SHP77 treated with DMSO at 0.1 percent for 48 hours (cell line): ENCODE results near the gene NSD1.
"Not testable (repeated sequence)": the region's sequence is repeated elsewhere in the genome, so short reads cannot be mapped to it uniquely, and the experiment has no call there.

ENCODE experiments used
- DNase-seq: peaks from one replicate; lab custom pipeline; 2025; lab: John Stamatoyannopoulos, UW

The NSD1 gene

DNA sequence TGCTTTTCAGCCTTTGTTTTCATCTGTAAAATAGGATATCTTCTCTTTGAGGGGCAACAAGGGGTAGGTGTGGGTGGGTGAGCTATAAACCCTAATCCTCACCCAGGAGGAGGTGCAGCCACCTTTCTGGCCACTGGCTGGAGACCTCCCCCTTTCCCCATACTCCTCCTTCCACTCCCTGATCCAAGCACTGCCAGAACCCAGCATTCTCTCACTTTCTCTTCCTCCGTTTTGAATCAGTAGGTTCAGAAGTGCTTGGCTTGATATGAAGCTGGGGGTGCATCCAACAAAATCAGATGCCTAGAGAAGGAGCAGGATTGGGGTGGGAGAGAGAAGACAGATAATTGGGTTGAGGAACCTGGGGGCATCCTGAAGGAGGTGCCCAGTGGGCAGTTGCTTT lies 6.8 kb upstream of the NSD1 start:
- DNase-seq: no peak

GRCh38 chr5:177128551-177128981 lies 5.0 kb upstream of the NSD1 start:
- no peak for DNase-seq

DNA sequence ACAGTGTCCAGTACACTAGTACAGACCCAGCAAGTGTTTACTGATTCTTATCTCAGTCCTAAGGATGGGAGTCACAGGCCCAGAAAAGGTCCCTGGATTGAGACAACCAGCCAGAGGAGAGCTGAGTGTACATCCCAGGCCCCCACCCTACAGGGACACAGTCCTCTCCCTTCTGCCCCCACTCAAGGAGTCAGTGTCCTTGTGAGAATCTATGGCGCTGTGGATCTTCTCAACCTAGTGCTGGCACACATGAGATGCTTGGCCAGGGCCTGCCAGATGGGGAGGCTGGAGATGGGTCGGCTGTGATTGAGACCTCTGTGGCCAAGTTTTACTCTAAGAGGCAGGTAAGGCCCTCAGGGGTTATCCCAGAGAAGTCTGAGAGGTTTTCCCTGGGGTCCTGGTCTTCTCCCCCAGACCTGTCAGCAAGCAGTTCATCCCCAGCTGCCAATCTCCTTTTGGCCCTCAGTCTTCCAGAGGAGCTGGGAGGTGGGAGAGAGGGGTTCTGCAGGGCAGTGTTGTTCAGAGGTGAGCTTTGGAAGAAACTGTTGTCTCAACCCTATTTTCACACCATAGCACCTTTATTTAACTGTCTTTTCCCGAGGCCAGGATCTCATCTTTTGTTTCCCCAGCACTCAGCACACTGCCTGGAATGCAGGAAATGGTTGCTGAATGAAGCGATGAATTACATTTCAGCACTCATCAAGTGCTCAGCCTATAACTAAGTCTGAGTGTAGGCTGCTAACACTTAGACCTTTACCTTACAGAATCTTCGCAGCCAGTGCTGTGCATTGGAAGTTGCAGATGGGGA lies 3.2 kb upstream of the NSD1 start:
- no peak for DNase-seq

DNA sequence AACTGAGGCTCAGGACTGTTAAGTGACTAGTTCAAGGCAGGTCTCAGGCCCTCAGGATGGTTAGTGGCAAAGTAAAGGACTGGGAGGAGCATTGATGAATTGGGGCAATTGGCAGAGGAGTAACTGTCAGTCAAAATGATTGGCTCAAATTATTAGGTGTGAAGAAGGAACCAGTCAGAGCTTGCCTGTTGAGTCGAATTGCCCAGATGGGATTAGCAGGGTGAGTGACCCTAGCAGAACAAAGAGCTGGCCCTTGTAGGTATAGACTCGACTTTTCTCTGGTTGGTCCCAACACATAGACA lies 2.6 kb upstream of the NSD1 start:
- DNase-seq: no peak

- no peak for DNase-seq
Observed at GRCh38 chr5:177131352-177132135, 2.0 kb upstream of the NSD1 start.

DNA sequence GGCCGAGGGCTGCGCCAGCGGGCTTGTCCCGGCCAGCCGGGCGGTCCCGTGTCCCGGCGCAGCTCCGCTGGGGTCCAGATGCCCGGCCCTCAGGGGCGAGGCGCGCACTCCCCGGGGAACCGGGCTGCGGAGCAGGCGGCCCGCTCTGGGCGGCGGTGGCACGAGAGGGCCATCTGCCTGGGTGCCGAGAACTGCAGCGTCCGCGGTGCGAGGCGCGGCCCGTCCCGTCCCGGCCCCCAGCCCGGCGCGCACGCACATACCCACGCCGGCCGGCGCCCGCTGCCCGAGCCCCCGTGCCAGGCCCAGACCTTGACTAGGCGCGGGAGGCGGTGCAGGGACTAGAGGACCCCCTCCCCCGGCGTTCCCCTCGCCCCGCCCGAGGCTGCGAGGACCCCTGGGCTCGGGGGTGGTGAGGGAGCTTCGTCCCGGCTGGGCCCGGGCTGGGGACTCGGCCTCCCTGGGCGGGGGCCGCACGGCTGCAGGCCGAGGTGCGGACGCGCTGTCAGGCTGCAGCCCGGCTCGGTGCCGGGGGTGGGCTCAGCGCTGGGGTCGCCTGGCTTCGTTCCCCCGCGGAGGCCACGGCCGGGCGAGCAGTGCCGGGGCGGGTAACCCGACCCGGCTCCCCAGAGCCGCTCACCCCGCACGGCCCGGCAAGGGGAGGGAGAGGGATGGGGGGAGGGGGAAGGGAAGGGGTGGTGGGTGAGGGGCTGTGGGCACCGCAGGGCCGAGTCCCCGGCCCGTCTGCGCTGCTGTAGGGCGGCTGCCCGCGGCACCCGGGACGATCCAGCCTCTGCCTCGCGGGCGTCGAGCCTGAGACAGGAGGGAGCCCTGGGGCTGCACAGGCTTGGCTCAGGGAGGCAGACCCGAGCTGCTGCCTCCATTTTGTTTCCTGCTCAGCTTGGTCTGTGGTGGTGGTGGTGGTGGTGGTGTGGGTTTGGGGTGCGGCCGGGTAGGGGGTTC lies 1.2 kb upstream of the NSD1 start:
- DNase-seq: no peak

GRCh38 chr5:177133853-177134696 lies 502 bp downstream of the NSD1 start:
- DNase-seq: no peak

GRCh38 chr5:177134697-177135225 lies 1.2 kb downstream of the NSD1 start:
- DNase-seq: no peak

GRCh38 chr5:177140312-177140711 lies 6.7 kb downstream of the NSD1 start:
- DNase-seq: no peak

- no peak for DNase-seq
Observed at GRCh38 chr5:177141496-177141895, 7.9 kb downstream of the NSD1 start.

DNA sequence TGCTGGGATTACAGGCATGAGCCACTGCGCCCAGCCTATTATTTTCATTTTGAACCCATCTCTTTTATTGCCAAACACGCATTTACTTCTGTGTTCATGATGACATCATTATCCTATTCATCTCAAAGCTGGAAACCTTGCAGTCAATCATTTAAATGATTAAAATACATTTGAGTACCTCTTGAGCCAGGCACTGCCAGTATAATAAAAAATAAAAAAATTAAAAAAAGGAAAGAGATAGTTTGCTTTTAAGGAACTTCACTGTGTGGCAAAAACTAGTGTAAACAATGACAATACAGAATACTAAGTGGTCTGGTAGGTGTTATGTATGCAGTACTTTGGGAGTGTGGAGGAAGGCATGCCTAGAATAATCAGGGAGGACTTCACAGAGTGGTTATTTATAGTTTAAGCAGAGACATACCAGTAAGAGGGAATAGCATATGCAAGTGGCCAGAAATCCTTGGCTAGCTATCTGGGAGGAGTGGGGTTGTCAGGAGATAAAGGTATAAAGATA lies 8.6 kb downstream of the NSD1 start:
- DNase-seq: no peak

DNA sequence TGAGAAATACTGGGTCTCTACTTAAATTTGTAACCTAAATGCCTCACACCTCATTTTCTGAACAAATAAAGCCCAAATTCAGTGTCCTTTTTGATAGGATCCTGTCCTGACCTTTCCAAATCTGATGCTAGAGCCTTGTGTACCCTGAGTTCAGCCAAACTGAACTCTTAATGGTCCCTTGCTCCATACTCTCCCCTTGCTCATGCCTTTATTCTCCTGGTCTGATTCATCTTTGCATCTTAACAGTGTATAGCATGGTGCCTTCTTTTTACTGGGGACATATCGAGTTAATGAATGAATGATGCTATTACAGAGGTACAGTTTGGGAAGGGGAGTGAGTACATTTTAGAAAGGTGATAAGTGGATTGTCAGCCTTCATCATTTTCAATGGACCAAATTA lies 9.2 kb downstream of the NSD1 start:
- no peak for DNase-seq

- no peak for DNase-seq
Observed at GRCh38 chr5:177146891-177147638, 13.5 kb downstream of the NSD1 start.

DNA sequence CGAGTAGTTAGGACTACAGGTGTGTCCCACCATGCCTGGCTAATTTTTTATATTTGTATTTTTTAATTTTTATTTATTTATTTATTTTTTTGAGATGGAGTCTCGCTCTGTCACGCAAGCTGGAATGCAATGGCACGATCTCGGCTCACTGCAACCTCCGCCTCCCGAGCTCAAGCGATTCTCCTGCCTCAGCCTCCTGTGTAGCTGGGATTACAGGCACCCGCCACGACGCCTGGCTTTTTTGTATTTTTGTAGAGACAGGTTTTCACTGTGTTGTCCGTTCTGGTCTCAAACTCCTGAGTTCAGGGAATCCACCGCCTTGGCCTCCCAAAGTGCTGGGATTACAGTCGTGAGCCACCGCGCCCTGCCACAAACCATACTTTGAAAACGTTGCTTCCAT lies 16.5 kb downstream of the NSD1 start:
- not testable (repeated sequence) for DNase-seq

GRCh38 chr5:177154003-177154643 lies 20.6 kb downstream of the NSD1 start:
- no peak for DNase-seq

DNA sequence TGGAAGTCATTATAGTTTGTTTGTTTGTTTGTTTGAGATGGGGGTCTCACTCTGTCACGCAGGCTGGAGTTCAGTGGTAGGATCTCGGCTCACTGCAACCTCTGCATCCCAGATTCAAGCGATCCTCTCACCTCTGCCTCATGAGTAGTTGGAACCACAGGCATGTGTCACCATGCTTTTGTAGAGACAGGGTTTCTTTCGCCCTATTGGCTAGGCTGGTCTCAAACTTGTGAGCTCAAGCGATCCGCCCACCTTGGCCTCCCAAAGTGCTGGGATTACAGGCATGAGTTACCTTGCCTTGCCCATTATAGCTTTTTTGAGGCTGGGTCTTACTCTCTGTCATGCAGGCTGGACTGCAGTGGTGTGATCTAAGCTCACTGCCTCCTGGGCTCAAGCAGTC lies 28.8 kb downstream of the NSD1 start:
- no peak for DNase-seq

DNA sequence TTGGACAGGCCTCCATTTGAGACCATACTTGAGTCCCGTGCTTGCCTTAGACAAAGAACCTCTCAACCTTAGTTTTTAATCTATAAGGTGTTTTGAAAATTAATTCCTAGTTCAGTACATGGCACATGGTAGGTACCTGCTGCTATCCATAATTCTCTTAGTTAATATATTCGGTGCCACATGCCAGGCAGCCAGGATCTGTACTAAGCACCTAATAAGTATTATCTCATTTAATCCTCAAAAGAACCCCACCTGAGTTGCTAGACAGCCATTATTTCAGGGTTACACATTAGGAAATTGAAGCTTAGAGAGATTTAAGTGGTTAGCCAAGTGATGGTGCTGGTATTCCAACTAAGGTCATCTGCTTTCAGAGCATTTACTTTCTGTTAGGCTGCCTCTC lies 29.9 kb downstream of the NSD1 start:
- DNase-seq: no peak

- no peak for DNase-seq
Observed at GRCh38 chr5:177169271-177169670, 35.7 kb downstream of the NSD1 start.

DNA sequence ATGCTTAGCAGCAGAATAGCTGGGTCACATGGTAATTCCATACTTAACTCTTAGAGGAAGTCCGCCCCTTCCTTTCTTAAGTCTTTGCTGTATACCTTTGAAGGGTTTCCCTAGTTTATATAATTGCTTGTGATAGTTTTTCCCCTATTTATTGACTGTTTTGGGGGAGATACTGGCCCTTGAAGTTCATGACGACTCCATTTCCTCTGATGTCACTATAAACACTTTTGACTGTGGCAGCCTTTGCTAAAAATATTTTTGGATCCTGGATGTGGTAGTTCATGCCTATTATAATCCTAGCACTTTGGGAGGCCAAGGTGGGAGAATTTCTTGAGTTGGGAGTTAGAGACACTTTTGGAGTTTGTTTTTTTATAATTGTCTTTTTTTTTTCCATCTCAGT lies 38.4 kb downstream of the NSD1 start:
- no peak for DNase-seq

DNA sequence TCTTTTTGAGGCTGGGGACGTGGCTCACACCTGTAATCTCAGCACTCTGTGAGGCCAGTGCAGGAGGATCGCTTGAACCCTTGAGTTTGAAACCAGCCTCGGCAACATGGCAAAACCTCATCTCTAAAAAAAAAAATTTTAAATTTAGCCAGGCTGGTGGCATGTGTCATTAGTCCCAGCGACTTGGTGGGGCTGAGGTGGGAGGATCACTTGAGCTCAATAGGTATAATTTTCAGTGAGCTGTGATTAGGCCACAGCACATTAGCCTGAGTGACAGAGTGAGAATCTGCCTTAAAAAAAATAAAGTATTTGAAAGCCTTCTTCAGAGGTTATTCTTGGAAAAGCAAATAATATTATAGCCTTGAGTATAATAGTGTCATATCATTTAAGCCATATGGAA lies 41.8 kb downstream of the NSD1 start:
- no peak for DNase-seq
